SK-N-SH (cell line): Measurements from ENCODE around the gene CLCNKB.

Experiments
- EP300 ChIP-seq, 2 experiments: IDR thresholded peaks; 2 replicates each; pipeline versions ENCODE4 v1.4.0 to v1.6.1; 2012; ENCODE audit warnings: borderline replicate concordance in 1 of 2, low read depth in 1 of 2, low read length in 1 of 2
- GABPA ChIP-seq: IDR thresholded peaks from 2 replicates; pipeline ENCODE4 v1.4.0; 2012; ENCODE audit warnings: low read depth, mild to moderate bottlenecking
- POLR2AphosphoS5 ChIP-seq: IDR thresholded peaks from 2 replicates; pipeline ENCODE4 v1.6.1; 2012; ENCODE audit warnings: low read depth, low read length
- REST ChIP-seq: IDR thresholded peaks from 2 replicates; pipeline ENCODE4 v1.6.1; 2012; ENCODE audit warnings: mild to moderate bottlenecking, low read depth, low read length, moderate library complexity
- RFX5 ChIP-seq: IDR thresholded peaks from 2 replicates; pipeline ENCODE4 v1.6.1; 2012; ENCODE audit warnings: mild to moderate bottlenecking, improper control_type of control experiment, low read length
- RXRA ChIP-seq: IDR thresholded peaks from 2 replicates; pipeline ENCODE4 v1.4.0; 2012; ENCODE audit warnings: low read depth, mild to moderate bottlenecking, borderline replicate concordance
- SMC3 ChIP-seq: IDR thresholded peaks from 2 replicates; pipeline ENCODE4 v1.6.1; 2012; ENCODE audit warnings: low read depth, low read length, improper control_type of control experiment
- TAF1 ChIP-seq: IDR thresholded peaks from 2 replicates; pipeline ENCODE4 v1.6.1; 2012; ENCODE audit warnings: low read depth, mild to moderate bottlenecking, low read length, moderate library complexity, borderline replicate concordance
- TCF12 ChIP-seq: IDR thresholded peaks from 2 replicates; pipeline ENCODE4 v1.4.0; 2012
- YY1 ChIP-seq: IDR thresholded peaks from 2 replicates; pipeline ENCODE4 v1.4.0; 2012; ENCODE audit warnings: low read depth, mild to moderate bottlenecking
- TF ChIP-seq, protein P1 (sequence below): fragments of 200-600 bp; sonication (generic); IDR thresholded peaks from 2 replicates; pipeline ENCODE4 v1.6.1; 2017; ENCODE audit warnings: antibody characterized with exemption, mild to moderate bottlenecking, moderate library complexity
- TF ChIP-seq, protein P2 (sequence below): IDR thresholded peaks from 2 replicates; pipeline ENCODE4 v1.4.0; 2012; ENCODE audit warnings: low read depth, borderline replicate concordance
- TF ChIP-seq, protein P3 (sequence below): IDR thresholded peaks from 2 replicates; pipeline ENCODE4 v1.4.0; 2012; ENCODE audit warnings: low read depth, borderline replicate concordance

DNA sequence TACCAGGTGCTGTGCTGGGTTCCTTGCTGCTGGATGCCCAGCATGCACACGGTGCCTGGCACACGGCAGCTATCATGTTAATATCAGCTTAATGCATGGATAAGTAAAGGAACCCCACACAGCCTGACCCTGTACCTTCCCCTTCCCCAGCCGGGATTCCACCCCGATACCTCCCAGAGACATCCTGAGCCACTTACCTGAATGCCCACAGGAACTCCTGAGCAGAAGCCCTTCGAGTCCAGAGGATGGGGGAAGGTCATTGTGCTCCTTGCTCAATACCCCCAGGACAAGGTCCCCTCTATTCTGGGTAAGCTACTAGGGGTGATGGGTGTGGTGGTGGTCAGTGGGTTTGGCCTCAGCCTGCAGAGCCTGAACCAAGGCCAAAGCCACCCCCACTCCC lies 28.5 kb downstream of the CLCNKB start:
- TF ChIP-seq RFX5 (no peak), POLR2AphosphoS5 (no peak), GABPA (no peak), SMC3 (no peak), TCF12 (no peak), EP300 (IDR thresholded peaks at IDR 0.05; ENCODE audit: borderline replicate concordance in 1 of 2, low read depth in 1 of 2, low read length in 1 of 2) (no peak), YY1 (no peak), RXRA (no peak), REST (no peak), TAF1 (no peak)
- TF ChIP-seq, protein P1, sequence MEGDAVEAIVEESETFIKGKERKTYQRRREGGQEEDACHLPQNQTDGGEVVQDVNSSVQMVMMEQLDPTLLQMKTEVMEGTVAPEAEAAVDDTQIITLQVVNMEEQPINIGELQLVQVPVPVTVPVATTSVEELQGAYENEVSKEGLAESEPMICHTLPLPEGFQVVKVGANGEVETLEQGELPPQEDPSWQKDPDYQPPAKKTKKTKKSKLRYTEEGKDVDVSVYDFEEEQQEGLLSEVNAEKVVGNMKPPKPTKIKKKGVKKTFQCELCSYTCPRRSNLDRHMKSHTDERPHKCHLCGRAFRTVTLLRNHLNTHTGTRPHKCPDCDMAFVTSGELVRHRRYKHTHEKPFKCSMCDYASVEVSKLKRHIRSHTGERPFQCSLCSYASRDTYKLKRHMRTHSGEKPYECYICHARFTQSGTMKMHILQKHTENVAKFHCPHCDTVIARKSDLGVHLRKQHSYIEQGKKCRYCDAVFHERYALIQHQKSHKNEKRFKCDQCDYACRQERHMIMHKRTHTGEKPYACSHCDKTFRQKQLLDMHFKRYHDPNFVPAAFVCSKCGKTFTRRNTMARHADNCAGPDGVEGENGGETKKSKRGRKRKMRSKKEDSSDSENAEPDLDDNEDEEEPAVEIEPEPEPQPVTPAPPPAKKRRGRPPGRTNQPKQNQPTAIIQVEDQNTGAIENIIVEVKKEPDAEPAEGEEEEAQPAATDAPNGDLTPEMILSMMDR, result no peak
- TF ChIP-seq, protein P2, sequence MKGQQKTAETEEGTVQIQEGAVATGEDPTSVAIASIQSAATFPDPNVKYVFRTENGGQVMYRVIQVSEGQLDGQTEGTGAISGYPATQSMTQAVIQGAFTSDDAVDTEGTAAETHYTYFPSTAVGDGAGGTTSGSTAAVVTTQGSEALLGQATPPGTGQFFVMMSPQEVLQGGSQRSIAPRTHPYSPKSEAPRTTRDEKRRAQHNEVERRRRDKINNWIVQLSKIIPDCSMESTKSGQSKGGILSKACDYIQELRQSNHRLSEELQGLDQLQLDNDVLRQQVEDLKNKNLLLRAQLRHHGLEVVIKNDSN, result no peak
- TF ChIP-seq, protein P3, sequence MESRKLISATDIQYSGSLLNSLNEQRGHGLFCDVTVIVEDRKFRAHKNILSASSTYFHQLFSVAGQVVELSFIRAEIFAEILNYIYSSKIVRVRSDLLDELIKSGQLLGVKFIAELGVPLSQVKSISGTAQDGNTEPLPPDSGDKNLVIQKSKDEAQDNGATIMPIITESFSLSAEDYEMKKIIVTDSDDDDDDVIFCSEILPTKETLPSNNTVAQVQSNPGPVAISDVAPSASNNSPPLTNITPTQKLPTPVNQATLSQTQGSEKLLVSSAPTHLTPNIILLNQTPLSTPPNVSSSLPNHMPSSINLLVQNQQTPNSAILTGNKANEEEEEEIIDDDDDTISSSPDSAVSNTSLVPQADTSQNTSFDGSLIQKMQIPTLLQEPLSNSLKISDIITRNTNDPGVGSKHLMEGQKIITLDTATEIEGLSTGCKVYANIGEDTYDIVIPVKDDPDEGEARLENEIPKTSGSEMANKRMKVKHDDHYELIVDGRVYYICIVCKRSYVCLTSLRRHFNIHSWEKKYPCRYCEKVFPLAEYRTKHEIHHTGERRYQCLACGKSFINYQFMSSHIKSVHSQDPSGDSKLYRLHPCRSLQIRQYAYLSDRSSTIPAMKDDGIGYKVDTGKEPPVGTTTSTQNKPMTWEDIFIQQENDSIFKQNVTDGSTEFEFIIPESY, result no peak
